Stimulated activated CD8-positive, alpha-beta memory T cell treated with anti-CD3 and anti-CD28 coated beads, Interleukin-12 subunit alpha, Interleukin-12 subunit beta, amount 100 ng/mL, for 24 hours (primary cell): Measurements from ENCODE around the gene PLXNA3.
"Not testable (repeated sequence)": the region's sequence is repeated elsewhere in the genome, so short reads cannot be mapped to it uniquely, and the experiment has no call there.

Experiments used
- DNase-seq: peaks from one replicate; pipeline ENCODE4 v3.0.0-alpha.2; 2020; ENCODE audit errors: extremely low read depth

The PLXNA3 gene

GRCh38 chrX:154501423-154501822, 43.3 kb downstream of the PLXNA3 start:
- not testable (repeated sequence) for DNase-seq

GRCh38 chrX:154502098-154502497, 44.0 kb downstream of the PLXNA3 start:
- DNase-seq, result no peak

GRCh38 chrX:154502989-154503388, 44.9 kb downstream of the PLXNA3 start:
- DNase-seq, result no peak

- DNase-seq, result no peak
Observed at GRCh38 chrX:154505734-154506133, 47.7 kb downstream of the PLXNA3 start.

- no peak for DNase-seq
Observed at GRCh38 chrX:154506483-154507332, 48.6 kb downstream of the PLXNA3 start.

- no peak for DNase-seq
Observed at GRCh38 chrX:154507673-154508383, 49.7 kb downstream of the PLXNA3 start.

- no peak for DNase-seq
Observed at GRCh38 chrX:154508384-154508745, 50.3 kb downstream of the PLXNA3 start.

GRCh38 chrX:154509455-154509854, 51.4 kb downstream of the PLXNA3 start:
- DNase-seq, result no peak

GRCh38 chrX:154511761-154512160, 53.7 kb downstream of the PLXNA3 start:
- DNase-seq, result no peak

GRCh38 chrX:154512879-154513553, 54.9 kb downstream of the PLXNA3 start:
- no peak for DNase-seq

- no peak for DNase-seq
Observed at GRCh38 chrX:154513716-154514115, 55.6 kb downstream of the PLXNA3 start.

- no peak for DNase-seq
Observed at GRCh38 chrX:154515090-154515965, 57.2 kb downstream of the PLXNA3 start.

- DNase-seq, result peak; percentile 79
Observed at GRCh38 chrX:154515966-154516655, 58.0 kb downstream of the PLXNA3 start, which contains the start of gene FAM3A. Gene FAM3A, minus strand, starts transcription at chrX:154516232. Its CDS starts 460 bp downstream, at chrX:154515772.

GRCh38 chrX:154516656-154517100, 58.6 kb downstream of the PLXNA3 start:
- DNase-seq, result no peak

GRCh38 chrX:154517101-154517781, 59.2 kb downstream of the PLXNA3 start:
- DNase-seq, result no peak

GRCh38 chrX:154519389-154519788, 61.3 kb downstream of the PLXNA3 start:
- no peak for DNase-seq

GRCh38 chrX:154525606-154526490, 67.8 kb downstream of the PLXNA3 start:
- DNase-seq, result no peak

GRCh38 chrX:154526901-154527675, 69.0 kb downstream of the PLXNA3 start:
- no peak for DNase-seq
